NCI-H2196 treated with DMSO at 0.1 percent for 48 hours (cell line): Measurements from ENCODE around the gene ZNF860.
"Not testable (repeated sequence)": the region's sequence is repeated elsewhere in the genome, so short reads cannot be mapped to it uniquely, and the experiment has no call there.

Experiments used
- DNase-seq: peaks from one replicate; lab custom pipeline; 2025; ENCODE audit not compliant: unreplicated experiment; lab: John Stamatoyannopoulos, UW

ZNF860 gene

DNA sequence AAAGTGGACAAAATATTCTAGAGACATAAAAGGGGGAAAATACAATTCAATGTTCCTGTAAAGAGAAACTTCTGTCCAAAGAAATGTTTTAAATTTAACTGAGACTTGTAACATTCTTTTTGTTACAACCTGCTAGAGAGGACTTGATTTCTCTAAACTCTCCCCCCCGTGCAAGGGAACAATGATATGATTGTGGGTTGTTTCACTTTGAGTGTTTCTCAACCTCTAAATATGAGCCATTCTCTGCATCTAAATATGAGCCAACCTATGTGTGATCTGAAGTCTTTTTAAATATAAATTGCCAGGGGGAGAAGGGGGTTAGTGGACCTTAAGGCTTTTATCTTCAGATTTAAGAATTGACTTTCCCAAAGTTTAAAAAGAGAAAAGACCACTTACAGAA lies 14.6 kb downstream of the ZNF860 start:
- no peak for DNase-seq

DNA sequence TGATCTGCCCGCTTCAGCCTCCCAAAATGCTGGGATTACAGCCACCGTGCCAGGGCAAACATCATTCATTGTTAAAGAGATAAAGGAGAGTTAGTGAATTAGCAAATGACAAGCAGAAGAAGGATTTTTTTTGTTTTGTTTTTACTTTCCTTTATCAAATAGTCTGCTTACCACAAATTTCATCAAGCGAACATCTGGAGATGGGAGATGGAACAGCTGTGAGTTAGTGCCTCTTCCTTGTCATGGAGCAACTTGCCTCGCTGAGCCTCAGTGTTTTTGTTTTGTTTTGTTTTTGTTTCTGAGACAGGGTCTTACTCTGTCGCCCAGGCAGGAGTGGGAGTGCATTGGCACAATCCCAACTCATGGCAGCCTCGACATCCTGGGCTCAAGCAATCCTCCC lies 15.9 kb downstream of the ZNF860 start:
- DNase-seq: no peak

GRCh38 chr3:31999907-32000439 lies 18.4 kb downstream of the ZNF860 start:
- no peak for DNase-seq

DNA sequence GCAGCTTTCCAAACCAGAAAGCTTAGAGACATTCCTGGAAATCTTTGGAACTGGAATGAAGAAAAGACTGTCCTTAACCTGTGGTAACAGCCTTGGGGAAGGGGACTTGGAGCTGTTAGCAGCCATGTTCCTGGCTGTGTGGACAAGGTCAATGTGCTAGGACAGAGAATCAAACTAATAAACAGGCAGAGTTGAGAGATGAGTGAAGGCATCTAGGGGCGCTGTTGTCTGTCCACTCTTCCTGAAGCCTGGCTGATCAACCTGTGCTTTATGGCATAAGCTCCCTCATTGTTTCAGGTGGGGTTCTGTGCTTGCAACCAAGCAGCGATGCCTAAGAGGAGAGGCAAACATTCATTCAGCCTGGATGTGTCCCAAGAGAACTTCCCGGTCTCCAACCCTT lies 19.3 kb downstream of the ZNF860 start:
- DNase-seq: no peak

GRCh38 chr3:32002561-32003368 lies 21.2 kb downstream of the ZNF860 start:
- no peak for DNase-seq

DNA sequence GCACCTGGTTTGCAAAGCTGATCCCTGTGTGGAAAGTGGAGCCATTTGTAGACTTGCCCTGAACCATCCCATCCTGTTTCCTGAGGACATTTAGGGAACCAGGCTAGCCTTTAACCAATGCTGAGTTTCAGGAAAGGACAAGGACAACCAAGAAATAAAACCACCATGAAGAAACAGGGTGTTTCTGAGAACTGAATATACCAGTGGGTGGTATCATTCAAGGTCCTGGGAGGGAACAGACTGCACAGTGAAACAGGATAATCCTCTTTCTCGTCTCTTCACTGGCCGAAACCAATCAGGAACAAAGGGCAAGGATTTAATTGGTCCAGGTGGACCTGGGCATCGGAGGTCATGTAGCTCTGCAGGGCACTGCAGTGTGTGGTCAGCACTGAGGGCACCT lies 21.8 kb downstream of the ZNF860 start:
- no peak for DNase-seq

DNA sequence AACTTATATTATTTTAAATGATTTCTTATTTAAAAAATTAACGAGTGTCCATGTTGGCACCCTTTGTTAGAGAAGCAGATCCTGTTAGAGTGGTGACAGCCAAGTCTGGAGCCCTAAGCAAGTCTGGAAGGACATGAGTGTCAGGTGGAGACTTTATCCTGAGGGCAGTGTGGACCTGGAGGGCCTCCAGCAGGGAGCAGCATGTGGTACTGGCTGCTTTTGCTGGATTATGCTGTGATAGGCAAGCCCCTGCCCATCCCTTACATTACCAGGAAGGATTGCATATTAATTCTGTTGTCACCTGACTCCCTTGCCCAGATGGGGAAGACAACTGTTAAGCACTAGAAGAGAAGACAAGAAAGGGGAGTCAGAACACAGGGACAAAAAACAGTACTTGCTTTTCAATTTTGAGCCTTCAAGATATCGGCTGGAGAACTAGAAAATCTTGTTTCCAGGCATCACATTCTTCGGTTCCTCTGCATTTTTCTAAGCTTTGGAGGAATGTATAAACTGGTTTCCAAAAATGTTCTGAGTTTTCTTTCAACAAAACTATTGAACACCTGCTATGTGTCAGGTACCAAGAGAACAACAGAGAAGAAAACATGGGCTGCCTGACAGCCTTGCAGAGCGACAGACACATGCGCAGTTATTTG lies 22.7 kb downstream of the ZNF860 start:
- no peak for DNase-seq

- DNase-seq: no peak
Observed at GRCh38 chr3:32009101-32009500, 27.6 kb downstream of the ZNF860 start.

GRCh38 chr3:32009957-32010356 lies 28.4 kb downstream of the ZNF860 start:
- no peak for DNase-seq

DNA sequence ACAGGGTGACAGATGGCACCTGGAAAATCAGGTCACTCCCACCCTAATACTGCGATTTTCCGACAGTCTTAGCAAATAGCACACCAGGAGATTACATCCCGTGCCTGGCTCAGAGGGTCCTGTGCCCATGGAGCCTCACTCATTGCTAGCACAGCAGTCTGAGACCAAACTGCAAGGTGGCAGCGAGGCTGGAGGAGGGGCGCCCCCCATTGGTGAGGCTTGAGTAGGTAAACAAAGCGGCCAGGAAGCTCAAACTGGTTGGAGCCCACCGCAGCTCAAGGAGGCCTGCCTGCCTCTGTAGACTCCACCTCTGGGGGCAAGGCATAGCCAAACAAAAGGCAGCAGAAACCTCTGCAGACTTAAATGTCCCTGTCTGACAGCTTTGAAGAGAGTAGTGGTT lies 29.1 kb downstream of the ZNF860 start:
- DNase-seq: not testable (repeated sequence)

GRCh38 chr3:32015638-32016037 lies 34.1 kb downstream of the ZNF860 start:
- not testable (repeated sequence) for DNase-seq

DNA sequence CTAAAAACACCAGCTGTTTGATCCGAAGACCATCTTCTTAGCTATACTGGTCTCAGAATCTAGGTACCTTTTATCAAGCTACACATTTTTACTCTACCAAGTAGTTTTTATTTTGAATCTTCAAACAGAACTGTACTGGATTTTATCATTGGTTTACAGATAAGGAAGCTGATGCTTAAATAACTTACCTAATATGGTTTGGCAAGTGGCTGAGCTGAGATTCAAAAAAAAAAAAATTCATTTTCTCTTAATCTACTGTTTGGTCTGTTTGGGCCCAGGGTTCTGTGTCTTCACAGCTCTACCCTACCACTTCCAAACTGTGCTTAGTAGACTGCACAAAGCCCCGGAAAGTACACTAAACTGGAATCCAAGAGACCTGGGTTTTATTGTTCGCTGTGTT lies 35.7 kb downstream of the ZNF860 start:
- DNase-seq: no peak

DNA sequence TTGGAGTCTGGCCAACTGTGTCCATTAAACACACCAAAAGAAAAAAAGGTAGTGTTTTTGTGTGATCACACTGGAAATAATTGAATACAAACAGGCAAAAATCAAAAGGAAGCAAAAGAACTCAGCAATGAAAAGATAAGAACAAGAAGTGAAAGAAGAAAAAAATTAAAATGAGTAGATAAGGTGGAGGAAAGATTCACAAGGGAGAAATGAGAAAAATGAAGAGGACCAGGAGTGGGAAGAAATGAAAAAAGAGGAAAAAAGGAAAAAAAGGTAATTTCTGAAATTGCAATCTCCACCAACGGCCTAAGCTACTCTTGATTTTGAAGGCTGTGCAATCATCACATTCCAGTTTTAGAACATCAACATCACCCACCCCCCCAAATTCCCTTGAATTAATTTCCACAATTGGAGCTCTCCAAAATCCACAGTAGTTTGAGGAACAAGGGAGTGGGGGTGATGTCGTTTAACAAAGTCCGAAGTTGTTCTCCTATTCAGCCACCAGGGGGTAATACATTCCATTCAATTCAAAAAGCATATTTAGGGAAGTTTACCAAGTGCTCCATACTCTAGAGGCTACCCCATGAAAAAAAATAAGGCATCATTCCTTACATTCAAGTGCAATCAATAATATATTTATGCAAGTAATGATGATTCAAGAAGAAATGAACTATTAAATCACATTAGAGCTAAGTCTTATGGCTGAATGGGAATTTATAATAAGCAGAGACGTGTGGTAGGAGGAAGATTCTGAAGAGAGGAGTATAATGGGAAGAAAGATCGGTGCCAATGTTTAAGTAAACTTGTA lies 37.4 kb downstream of the ZNF860 start:
- DNase-seq: peak; percentile 3

DNA sequence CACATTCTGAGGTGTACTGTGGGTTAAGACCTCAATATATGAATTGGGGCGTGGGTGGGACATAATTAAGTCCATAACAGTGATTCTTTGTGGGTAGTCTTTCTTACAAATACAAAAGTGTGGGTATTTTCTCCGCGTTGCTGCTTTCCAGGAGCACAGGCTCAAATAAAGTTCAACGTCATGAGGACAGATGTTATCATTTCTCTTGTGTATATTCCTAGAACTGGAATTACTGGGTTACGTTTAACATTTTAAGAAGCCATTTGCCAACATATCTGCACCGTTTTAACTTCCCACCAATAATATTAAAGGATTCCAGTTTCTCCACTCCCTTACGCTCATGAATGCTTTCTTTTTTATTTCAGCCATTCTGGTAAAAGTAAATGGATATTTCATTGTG lies 39.6 kb downstream of the ZNF860 start:
- DNase-seq: no peak

DNA sequence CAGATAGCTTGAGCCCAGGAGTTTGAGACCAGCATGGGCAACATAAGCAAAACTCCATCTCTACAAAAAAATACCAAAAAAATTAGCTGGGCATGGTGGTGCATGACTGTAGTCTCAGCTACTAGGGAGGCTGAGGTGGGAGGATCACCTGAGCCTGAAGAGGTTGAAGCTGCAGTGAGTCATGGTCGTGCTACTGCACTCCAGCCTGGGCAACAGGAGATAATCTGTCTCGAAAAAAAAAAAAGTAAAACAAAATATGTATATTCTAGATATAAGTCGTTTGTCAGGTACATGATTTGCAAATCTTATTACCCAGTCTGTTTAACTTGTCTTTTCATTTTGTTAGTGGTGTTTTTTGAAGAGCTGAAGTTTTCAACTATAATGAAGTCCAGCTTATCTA lies 40.2 kb downstream of the ZNF860 start:
- DNase-seq: no peak

- no peak for DNase-seq
Observed at GRCh38 chr3:32022947-32023346, 41.4 kb downstream of the ZNF860 start.

GRCh38 chr3:32026593-32026992 lies 45.0 kb downstream of the ZNF860 start:
- DNase-seq: no peak

DNA sequence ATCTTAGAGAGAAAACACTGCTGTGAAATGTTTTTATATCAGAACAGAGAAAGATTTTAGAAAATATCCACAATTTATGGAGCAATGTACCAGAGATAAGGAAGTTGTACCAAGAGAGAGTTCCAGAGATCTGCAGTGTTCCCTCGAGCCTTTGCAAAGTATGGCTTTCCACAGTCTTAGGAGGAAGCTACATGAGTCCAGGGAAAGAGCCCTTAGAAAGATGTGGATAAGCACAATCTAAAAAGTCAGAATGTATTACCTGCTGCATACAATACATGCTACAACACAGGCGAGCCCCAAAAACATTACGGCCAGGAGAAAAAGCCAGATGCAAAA lies 56.4 kb downstream of the ZNF860 start:
- no peak for DNase-seq

DNA sequence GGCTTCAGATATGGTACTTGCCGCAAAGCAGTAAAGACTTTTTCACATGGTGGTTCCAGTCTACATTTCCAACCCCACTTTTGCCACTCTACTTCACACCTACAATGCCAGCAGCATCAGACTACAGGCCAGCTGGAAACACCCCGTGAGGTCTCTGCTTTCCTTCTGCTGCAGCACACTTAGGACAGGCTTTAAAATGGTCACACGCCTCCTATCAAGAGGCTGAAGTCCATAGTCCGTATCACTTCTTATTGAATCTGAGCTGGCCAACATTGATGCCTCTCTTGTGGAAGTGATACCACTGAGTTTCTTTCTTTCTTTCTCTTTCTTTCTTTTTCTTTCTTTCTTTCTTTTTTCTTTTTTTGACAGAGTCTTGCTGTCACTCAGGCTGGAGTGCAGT lies 59.8 kb downstream of the ZNF860 start:
- DNase-seq: no peak
